ENCODE measurements around the gene ZBTB16. TPM values are rescaled to one million over a fixed set of nuclear protein-coding genes. Genes with fewer than 3 reads are reported as not detected.

The ZBTB16 gene
- total RNA-seq, 1 donor from 2014 or later, result 17.7 TPM

- no peaks in the 10 kb centered on the region for H3K36me3 ChIP-seq
- Mint-ChIP-seq H3K4me3 (no peak overlapping the region), H3K27ac (no peak overlapping the region), H3K4me1 (no peaks in the 10 kb centered on the region), H3K36me3 (peaks cover 3% of the 10 kb centered on the region), H3K27me3 (ENCODE audit: insufficient read depth, low read depth) (peaks cover 5% of the 10 kb centered on the region), H3K9me3 (peaks cover 8% of the 10 kb centered on the region)
- no peak for TF ChIP-seq EZH2phosphoT487 (IDR thresholded peaks at IDR 0.05)
- no peak for TF ChIP-seq EZH2 (IDR thresholded peaks at IDR 0.05)
- TF ChIP-seq CTCF (IDR thresholded peaks at IDR 0.05), result no peak
- H3K27me3 ChIP-seq, result no peaks in the 10 kb centered on the region
- no peak overlapping the region for H3K4me2 ChIP-seq
- no peak overlapping the region for H2AFZ ChIP-seq (replicated peaks)
- peaks cover 10% of the 10 kb centered on the region for H3K4me1 ChIP-seq
- H3K9ac ChIP-seq, result no peak overlapping the region
- H3F3A ChIP-seq (ENCODE audit: low read depth), result no peaks in the 10 kb centered on the region
- no peaks in the 10 kb centered on the region for H3K9me3 ChIP-seq (ENCODE audit: low read depth)
- no peak overlapping the region for H3K27ac ChIP-seq
- no peak for DNase-seq (ENCODE audit: low spot score)
- no peak overlapping the region for H3K4me3 ChIP-seq
- H4K20me1 ChIP-seq (ENCODE audit: low read depth), result no peaks in the 10 kb centered on the region
- H3K79me2 ChIP-seq (ENCODE audit: low read depth), result no peaks in the 10 kb centered on the region
Measured at GRCh38 chr11:114293201-114293711, 233.7 kb downstream of the ZBTB16 start.

- Histone ChIP-seq H3K9me3 (ENCODE audit: low read depth) (peaks cover 13% of the 10 kb centered on the region), H3K36me3 (no peaks in the 10 kb centered on the region), H4K20me1 (ENCODE audit: low read depth) (no peaks in the 10 kb centered on the region), H3K4me1 (no peaks in the 10 kb centered on the region), H3K27ac (no peak within 1 kb of the TSS), H3K79me2 (ENCODE audit: low read depth) (no peaks in the 10 kb centered on the region), H2AFZ (replicated peaks) (no peak within 1 kb of the TSS), H3K9ac (no peak within 1 kb of the TSS), H3K27me3 (no peaks in the 10 kb centered on the region), H3K4me3 (no peak within 1 kb of the TSS), H3K4me2 (no peak within 1 kb of the TSS), H3F3A (ENCODE audit: low read depth) (no peaks in the 10 kb centered on the region)
- Mint-ChIP-seq H3K27ac (no peak within 1 kb of the TSS), H3K27me3 (ENCODE audit: insufficient read depth, low read depth) (peaks cover 5% of the 10 kb centered on the region), H3K4me3 (no peak within 1 kb of the TSS), H3K9me3 (peaks cover 10% of the 10 kb centered on the region), H3K36me3 (peaks cover 3% of the 10 kb centered on the region), H3K4me1 (no peaks in the 10 kb centered on the region)
- no peak for TF ChIP-seq EZH2 (IDR thresholded peaks at IDR 0.05)
- no peak for TF ChIP-seq CTCF (IDR thresholded peaks at IDR 0.05)
- no peak for TF ChIP-seq EZH2phosphoT487 (IDR thresholded peaks at IDR 0.05)
- DNase-seq (ENCODE audit: low spot score), result no peak
Measured at GRCh38 chr11:114295676-114296604, 236.4 kb downstream of the ZBTB16 start, which contains the start of gene NNMT. TSS of gene NNMT (plus strand) at chr11:114296399. CDS start at chr11:114296557, 158 bp downstream.

- peaks cover 13% of the 10 kb centered on the region for H3K9me3 Mint-ChIP-seq
- no peak overlapping the region for H3K4me3 ChIP-seq
- H3K4me3 Mint-ChIP-seq, result no peak overlapping the region
- H3K27me3 ChIP-seq, result no peaks in the 10 kb centered on the region
- TF ChIP-seq CTCF (IDR thresholded peaks at IDR 0.05) (no peak), EZH2phosphoT487 (IDR thresholded peaks at IDR 0.05) (no peak), EZH2 (IDR thresholded peaks at IDR 0.05) (no peak)
- H3K36me3 Mint-ChIP-seq, result peaks cover 3% of the 10 kb centered on the region
- H3K4me1 ChIP-seq, result no peaks in the 10 kb centered on the region
- peaks cover 5% of the 10 kb centered on the region for H3K27me3 Mint-ChIP-seq (ENCODE audit: insufficient read depth, low read depth)
- no peak overlapping the region for H2AFZ ChIP-seq (replicated peaks)
- H3K36me3 ChIP-seq, result no peaks in the 10 kb centered on the region
- no peak overlapping the region for H3K4me2 ChIP-seq
- peaks cover 16% of the 10 kb centered on the region for H3K9me3 ChIP-seq (ENCODE audit: low read depth)
- H3K27ac Mint-ChIP-seq, result no peak overlapping the region
- H3K4me1 Mint-ChIP-seq, result no peaks in the 10 kb centered on the region
- no peaks in the 10 kb centered on the region for H3K79me2 ChIP-seq (ENCODE audit: low read depth)
- no peak overlapping the region for H3K9ac ChIP-seq
- no peaks in the 10 kb centered on the region for H4K20me1 ChIP-seq (ENCODE audit: low read depth)
- no peak overlapping the region for H3K27ac ChIP-seq
- H3F3A ChIP-seq (ENCODE audit: low read depth), result no peaks in the 10 kb centered on the region
- no peak for DNase-seq (ENCODE audit: low spot score)
Measured at GRCh38 chr11:114296605-114297372, 237.3 kb downstream of the ZBTB16 start.

Data from neural progenitor cell (in vitro differentiated cells).